ENCODE measurements around the gene GRAMD1A. TPM values are rescaled to one million over a fixed set of nuclear protein-coding genes. Genes with fewer than 3 reads are reported as not detected.

The GRAMD1A gene
- total and polyA plus RNA-seq, 9 of the 15 experiments (the other 6 are each of a cell fraction or from before 2014, with no cell fraction given) = 1.4 to 63.8 (median 38.5) TPM

DNA sequence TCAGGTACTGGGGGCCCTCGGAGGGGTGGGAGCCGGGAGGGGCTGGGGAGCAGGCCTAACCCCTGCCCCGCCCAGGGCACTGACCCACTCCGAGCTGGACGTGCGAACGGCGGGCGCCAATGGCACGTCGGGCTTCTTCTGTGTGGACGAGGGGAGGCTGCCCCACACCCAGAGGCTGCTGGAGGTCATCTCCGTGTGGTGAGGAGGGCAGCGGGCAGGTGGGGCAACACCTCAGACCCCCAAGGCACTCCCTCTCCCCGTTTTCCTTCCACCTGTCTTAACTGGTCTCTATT lies 59.6 kb downstream of the GRAMD1A start (continued):
- TF ChIP-seq MTA1 (IDR thresholded peaks at IDR 0.05; ENCODE audit: borderline replicate concordance) (no peak), DIDO1 (tag; IDR thresholded peaks at IDR 0.05; ENCODE audit: low read depth) (no peak), NONO (IDR thresholded peaks at IDR 0.05; ENCODE audit: low read depth in 2 of 2, low read length in 1 of 2) (no peak), ZNF263 (CRISPR knock-in tag; IDR thresholded peaks at IDR 0.05; ENCODE audit: borderline replicate concordance) (no peak)
- TF ChIP-seq, protein P1, sequence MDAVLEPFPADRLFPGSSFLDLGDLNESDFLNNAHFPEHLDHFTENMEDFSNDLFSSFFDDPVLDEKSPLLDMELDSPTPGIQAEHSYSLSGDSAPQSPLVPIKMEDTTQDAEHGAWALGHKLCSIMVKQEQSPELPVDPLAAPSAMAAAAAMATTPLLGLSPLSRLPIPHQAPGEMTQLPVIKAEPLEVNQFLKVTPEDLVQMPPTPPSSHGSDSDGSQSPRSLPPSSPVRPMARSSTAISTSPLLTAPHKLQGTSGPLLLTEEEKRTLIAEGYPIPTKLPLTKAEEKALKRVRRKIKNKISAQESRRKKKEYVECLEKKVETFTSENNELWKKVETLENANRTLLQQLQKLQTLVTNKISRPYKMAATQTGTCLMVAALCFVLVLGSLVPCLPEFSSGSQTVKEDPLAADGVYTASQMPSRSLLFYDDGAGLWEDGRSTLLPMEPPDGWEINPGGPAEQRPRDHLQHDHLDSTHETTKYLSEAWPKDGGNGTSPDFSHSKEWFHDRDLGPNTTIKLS (IDR thresholded peaks at IDR 0.05; ENCODE audit: borderline replicate concordance, low read depth) = no peak
- TF ChIP-seq, protein P2, sequence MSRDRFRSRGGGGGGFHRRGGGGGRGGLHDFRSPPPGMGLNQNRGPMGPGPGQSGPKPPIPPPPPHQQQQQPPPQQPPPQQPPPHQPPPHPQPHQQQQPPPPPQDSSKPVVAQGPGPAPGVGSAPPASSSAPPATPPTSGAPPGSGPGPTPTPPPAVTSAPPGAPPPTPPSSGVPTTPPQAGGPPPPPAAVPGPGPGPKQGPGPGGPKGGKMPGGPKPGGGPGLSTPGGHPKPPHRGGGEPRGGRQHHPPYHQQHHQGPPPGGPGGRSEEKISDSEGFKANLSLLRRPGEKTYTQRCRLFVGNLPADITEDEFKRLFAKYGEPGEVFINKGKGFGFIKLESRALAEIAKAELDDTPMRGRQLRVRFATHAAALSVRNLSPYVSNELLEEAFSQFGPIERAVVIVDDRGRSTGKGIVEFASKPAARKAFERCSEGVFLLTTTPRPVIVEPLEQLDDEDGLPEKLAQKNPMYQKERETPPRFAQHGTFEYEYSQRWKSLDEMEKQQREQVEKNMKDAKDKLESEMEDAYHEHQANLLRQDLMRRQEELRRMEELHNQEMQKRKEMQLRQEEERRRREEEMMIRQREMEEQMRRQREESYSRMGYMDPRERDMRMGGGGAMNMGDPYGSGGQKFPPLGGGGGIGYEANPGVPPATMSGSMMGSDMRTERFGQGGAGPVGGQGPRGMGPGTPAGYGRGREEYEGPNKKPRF (IDR thresholded peaks at IDR 0.05; ENCODE audit: low read depth, low read length) = no peak
